Upper lobe of left lung (tissue), 4 donors: Measurements from ENCODE around the gene PARL.

Experiments
- POLR2A ChIP-seq, 4 donors: fragments of 450-650 bp; IDR thresholded peaks; one replicate each; pipeline ENCODE4 v1.5.1; 2016 to 2017; ENCODE audit warnings: antibody characterized with exemption in 4 of 4, mild to moderate bottlenecking in 2 of 4
- TF ChIP-seq, protein P1 (sequence below), 6 experiments: fragments of 450-650 bp in 4 of 6; fragments of 200-600 bp in 2 of 6; sonication (generic) in 2 of 6; IDR thresholded peaks; one replicate each; pipeline ENCODE4 v1.5.1; 2016 to 2019; ENCODE audit warnings: antibody characterized with exemption in 6 of 6

DNA sequence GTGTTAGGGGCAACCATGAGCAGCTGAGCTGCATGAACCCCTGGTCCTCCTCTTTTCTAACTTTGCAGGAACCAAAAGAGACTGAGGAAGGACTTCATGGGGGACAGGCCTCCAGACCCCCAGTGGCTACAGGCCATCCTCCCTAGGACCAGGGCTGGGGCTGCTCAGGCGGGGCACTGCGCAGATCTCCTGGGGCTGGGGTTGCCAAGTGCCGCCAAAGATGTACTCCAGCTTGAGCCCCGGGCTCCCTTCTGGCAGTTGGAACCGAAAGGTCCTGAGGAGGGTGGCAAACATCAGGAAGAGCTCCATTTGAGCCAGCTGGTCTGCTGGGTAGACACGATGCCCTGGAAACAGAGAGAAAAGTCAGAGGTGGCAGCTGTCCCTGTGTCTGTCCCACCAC is 11.1 kb upstream of the PARL start:
- TF ChIP-seq POLR2A (IDR thresholded peaks at IDR 0.05): no peak
- TF ChIP-seq, protein P1, sequence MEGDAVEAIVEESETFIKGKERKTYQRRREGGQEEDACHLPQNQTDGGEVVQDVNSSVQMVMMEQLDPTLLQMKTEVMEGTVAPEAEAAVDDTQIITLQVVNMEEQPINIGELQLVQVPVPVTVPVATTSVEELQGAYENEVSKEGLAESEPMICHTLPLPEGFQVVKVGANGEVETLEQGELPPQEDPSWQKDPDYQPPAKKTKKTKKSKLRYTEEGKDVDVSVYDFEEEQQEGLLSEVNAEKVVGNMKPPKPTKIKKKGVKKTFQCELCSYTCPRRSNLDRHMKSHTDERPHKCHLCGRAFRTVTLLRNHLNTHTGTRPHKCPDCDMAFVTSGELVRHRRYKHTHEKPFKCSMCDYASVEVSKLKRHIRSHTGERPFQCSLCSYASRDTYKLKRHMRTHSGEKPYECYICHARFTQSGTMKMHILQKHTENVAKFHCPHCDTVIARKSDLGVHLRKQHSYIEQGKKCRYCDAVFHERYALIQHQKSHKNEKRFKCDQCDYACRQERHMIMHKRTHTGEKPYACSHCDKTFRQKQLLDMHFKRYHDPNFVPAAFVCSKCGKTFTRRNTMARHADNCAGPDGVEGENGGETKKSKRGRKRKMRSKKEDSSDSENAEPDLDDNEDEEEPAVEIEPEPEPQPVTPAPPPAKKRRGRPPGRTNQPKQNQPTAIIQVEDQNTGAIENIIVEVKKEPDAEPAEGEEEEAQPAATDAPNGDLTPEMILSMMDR (IDR thresholded peaks at IDR 0.05): no peak
